ENCODE data around the gene DNAJB11. TPM values are rescaled to one million over a fixed set of nuclear protein-coding genes. Genes with fewer than 3 reads are reported as not detected.

Gene DNAJB11
- total RNA-seq, 1 experiment from 2014 or later, result 103 TPM

DNA sequence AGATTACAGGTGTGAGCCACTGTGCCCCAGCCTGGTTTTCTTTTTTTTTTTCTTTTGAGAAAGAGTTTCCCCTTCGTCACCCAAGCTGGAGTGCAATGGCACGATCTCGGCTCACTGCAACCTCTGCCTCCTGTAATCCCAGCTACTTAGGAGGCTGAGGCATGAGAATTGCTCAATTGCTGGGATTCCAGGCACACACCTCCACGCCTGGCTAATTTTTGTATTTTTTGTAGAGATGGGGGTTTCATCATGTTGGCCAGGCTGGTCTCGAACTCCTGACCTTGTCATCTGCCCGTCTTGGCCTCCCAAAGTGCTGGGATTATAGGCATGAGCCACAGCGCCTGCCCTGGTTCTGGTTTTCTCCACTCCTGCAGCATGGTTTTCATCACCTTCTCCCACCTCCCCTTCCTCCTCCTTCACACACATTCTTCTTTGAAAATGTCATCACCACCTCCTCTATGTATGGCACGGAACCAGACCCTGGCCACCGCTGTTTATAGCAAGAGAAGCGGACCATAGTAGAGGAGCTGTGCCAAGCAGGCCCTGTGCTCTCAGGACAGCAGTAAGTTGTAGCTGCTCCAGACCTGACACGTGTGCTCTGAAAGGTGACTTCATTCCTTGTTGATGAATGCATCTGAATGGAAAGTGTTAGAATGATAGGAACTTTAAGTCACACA is 27.7 kb downstream of the DNAJB11 start:
- DNase-seq (ENCODE audit: low spot score), result no peak
- no peaks in the 10 kb centered on the region for H3K9me3 ChIP-seq (ENCODE audit: low read depth, low read length, poor library complexity, severe bottlenecking)
- POLR2A ChIA-PET (ENCODE audit: low non-redundant PET), result no interaction called here
- H3K36me3 ChIP-seq (ENCODE audit: insufficient read depth, low read length, poor library complexity, severe bottlenecking), result no peaks in the 10 kb centered on the region
- intact Hi-C loops (cut with micrococcal nuclease; ENCODE audit: unreplicated experiment), result no loop called here
- H3K4me3 ChIP-seq (ENCODE audit: low read depth, low read length, poor library complexity, severe bottlenecking), result no peak overlapping the region
- no peak overlapping the region for H3K27ac ChIP-seq (ENCODE audit: low read depth, low read length, poor library complexity, severe bottlenecking)
- no peak for TF ChIP-seq EZH2 (IDR thresholded peaks at IDR 0.05; ENCODE audit: borderline replicate concordance, low read depth, low read length, poor library complexity, severe bottlenecking)
- TF ChIP-seq, protein P1, sequence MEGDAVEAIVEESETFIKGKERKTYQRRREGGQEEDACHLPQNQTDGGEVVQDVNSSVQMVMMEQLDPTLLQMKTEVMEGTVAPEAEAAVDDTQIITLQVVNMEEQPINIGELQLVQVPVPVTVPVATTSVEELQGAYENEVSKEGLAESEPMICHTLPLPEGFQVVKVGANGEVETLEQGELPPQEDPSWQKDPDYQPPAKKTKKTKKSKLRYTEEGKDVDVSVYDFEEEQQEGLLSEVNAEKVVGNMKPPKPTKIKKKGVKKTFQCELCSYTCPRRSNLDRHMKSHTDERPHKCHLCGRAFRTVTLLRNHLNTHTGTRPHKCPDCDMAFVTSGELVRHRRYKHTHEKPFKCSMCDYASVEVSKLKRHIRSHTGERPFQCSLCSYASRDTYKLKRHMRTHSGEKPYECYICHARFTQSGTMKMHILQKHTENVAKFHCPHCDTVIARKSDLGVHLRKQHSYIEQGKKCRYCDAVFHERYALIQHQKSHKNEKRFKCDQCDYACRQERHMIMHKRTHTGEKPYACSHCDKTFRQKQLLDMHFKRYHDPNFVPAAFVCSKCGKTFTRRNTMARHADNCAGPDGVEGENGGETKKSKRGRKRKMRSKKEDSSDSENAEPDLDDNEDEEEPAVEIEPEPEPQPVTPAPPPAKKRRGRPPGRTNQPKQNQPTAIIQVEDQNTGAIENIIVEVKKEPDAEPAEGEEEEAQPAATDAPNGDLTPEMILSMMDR (conservative IDR thresholded peaks at IDR 0.05; ENCODE audit: low read depth, low read length), result no peak
- CTCF ChIA-PET, result no interaction called here
- no peaks in the 10 kb centered on the region for H3K4me1 ChIP-seq (ENCODE audit: insufficient read depth, low read length, poor library complexity, severe bottlenecking)
- H3K27me3 ChIP-seq (replicated peaks; ENCODE audit: insufficient read depth, low read depth, low read length, poor library complexity), result no peaks in the 10 kb centered on the region
- BruUV-seq (replicated peaks), result no TSS peak

DNA sequence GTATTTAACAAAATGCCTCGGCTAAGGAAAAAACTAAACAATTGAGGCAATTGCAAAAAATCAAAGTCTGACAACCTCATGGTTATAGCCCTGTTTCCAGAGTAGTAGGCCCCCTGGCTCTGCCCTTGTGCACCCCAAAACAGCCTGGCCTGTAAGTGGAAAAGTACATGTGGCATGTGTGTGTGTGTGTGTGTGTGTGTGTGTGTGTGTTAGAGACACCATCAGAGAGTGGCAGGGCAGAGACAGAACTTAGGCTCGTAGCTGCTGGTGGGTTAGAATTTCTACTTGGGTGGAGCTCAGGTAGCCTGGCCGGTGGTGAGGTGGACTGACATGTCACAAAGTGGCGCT is 28.2 kb downstream of the DNAJB11 start:
- Histone ChIP-seq H3K36me3 (ENCODE audit: insufficient read depth, low read length, poor library complexity, severe bottlenecking) (no peaks in the 10 kb centered on the region), H3K4me3 (ENCODE audit: low read depth, low read length, poor library complexity, severe bottlenecking) (no peak overlapping the region), H3K27me3 (replicated peaks; ENCODE audit: insufficient read depth, low read depth, low read length, poor library complexity) (no peaks in the 10 kb centered on the region), H3K27ac (ENCODE audit: low read depth, low read length, poor library complexity, severe bottlenecking) (no peak overlapping the region), H3K4me1 (ENCODE audit: insufficient read depth, low read length, poor library complexity, severe bottlenecking) (no peaks in the 10 kb centered on the region), H3K9me3 (ENCODE audit: low read depth, low read length, poor library complexity, severe bottlenecking) (no peaks in the 10 kb centered on the region)
- POLR2A ChIA-PET (ENCODE audit: low non-redundant PET), result no interaction called here
- CTCF ChIA-PET, result no interaction called here
- no peak for TF ChIP-seq EZH2 (IDR thresholded peaks at IDR 0.05; ENCODE audit: borderline replicate concordance, low read depth, low read length, poor library complexity, severe bottlenecking)
- TF ChIP-seq, protein P1 (conservative IDR thresholded peaks at IDR 0.05; ENCODE audit: low read depth, low read length), result no peak
- BruUV-seq (replicated peaks), result no TSS peak
- intact Hi-C loops (cut with micrococcal nuclease; ENCODE audit: unreplicated experiment), result no loop called here
- DNase-seq (ENCODE audit: low spot score), result no peak

DNA sequence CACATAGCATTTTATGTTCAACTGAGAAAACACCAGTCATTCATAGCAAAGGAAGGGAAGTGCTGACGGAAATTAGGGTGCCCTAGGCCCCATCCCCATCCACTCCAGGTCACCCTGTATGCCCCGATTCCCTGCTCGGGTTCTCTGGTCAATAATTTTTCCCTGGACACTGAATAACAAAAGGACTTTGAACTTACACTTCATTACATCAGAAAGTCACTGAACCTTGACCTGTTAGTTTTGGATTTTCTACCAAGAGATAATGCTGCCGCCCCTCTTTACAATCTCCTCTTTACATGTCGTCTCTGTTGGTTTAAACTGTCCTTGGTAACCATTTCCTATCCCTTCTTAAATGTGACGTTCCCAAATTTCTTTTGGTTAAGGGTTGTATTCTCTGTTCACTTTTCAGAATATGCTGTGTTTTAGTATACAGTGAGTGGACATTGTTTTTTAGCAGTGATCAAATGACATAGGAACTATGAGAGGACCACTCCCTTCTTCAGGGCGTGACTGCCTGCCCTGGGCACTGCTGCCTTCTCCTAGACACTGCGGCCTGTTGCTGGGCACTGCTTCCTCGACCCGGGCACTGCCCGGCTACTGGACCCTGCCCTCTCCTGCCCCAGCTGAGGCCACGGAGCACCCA is 28.7 kb downstream of the DNAJB11 start:
- intact Hi-C loops (cut with micrococcal nuclease; ENCODE audit: unreplicated experiment), result no loop called here
- no peaks in the 10 kb centered on the region for H3K4me1 ChIP-seq (ENCODE audit: insufficient read depth, low read length, poor library complexity, severe bottlenecking)
- H3K27ac ChIP-seq (ENCODE audit: low read depth, low read length, poor library complexity, severe bottlenecking), result no peak overlapping the region
- POLR2A ChIA-PET (ENCODE audit: low non-redundant PET), result no interaction called here
- no peaks in the 10 kb centered on the region for H3K27me3 ChIP-seq (replicated peaks; ENCODE audit: insufficient read depth, low read depth, low read length, poor library complexity)
- no peak for DNase-seq (ENCODE audit: low spot score)
- no peaks in the 10 kb centered on the region for H3K9me3 ChIP-seq (ENCODE audit: low read depth, low read length, poor library complexity, severe bottlenecking)
- no peak overlapping the region for H3K4me3 ChIP-seq (ENCODE audit: low read depth, low read length, poor library complexity, severe bottlenecking)
- BruUV-seq (replicated peaks), result no TSS peak
- no peak for TF ChIP-seq EZH2 (IDR thresholded peaks at IDR 0.05; ENCODE audit: borderline replicate concordance, low read depth, low read length, poor library complexity, severe bottlenecking)
- TF ChIP-seq, protein P1 (conservative IDR thresholded peaks at IDR 0.05; ENCODE audit: low read depth, low read length), result no peak
- CTCF ChIA-PET, result no interaction called here
- no peaks in the 10 kb centered on the region for H3K36me3 ChIP-seq (ENCODE audit: insufficient read depth, low read length, poor library complexity, severe bottlenecking)
